K562 (cell line): ENCODE measurements around the gene DCUN1D4. TPM values are rescaled to one million over a fixed set of nuclear protein-coding genes. Genes with fewer than 3 reads are reported as not detected.

Source experiments
- ATAC-seq: fragments of 200-7000 bp; cut with Tn5 transposase; 3 replicates; pipeline ENCODE4 v1.9.1; 2020; ENCODE audit warnings: moderate library complexity
- BruUV-seq: library from RNA; stranded (reverse); fragments of 400-500 nt; replicated peaks from 2 replicates; lab custom pipeline; 2021; lab: Mats Ljungman, UMichigan
- CTCF ChIA-PET: fragments of 300-600 bp; formaldehyde crosslinking; extraction: SDS; loops from one replicate; lab custom pipeline; 2021; ENCODE audit warnings: low intra/inter-chr PET ratio; lab: Yijun Ruan, JAX
- POLR2A ChIA-PET: fragments of 300-600, 350-650 bp; sonication (Branson Sonifier 250); formaldehyde crosslinking; extraction: SDS; loops from one replicate; lab custom pipeline; 2021; ENCODE audit warnings: antibody characterized with exemption, inconsistent platforms; lab: Yijun Ruan, JAX
- DNase-seq, 4 experiments: peaks; one replicate each; pipeline versions ENCODE4 v3.0.0 to v3.0.0-alpha.2; 2011 to 2018; ENCODE audit warnings: low spot score in 3 of 4, mixed read lengths in 3 of 4; ENCODE audit errors: extremely low read depth in 1 of 4
- FAIRE-seq: peaks from 2 replicates; lab custom pipeline; 2011; peaks lifted over from hg19 to GRCh38; lab: Jason Lieb, UNC
- H2AFZ ChIP-seq: 2 replicates; pipeline ENCODE4 v1.6.0; 2011; ENCODE audit warnings: low read depth, low read length, control low read depth, inconsistent platforms
- H3K27ac ChIP-seq: fragments of 200-600 bp; 3 replicates; pipeline ENCODE4 v1.8.0; 2011; ENCODE audit warnings: low read depth, mild to moderate bottlenecking, control low read depth, inconsistent platforms, low read length, moderate library complexity, mixed read lengths; ENCODE audit errors: extremely low read depth
- H3K27me3 ChIP-seq, 2 experiments: fragments of 300-600 bp in 1 of 2; 2 replicates in 1 of 2; 3 replicates in 1 of 2; pipeline versions ENCODE4 v1.6.0 to v1.8.0; 2011; ENCODE audit warnings: inconsistent platforms in 2 of 2, low read length in 2 of 2, mild to moderate bottlenecking in 1 of 2, mixed read lengths in 1 of 2, moderate library complexity in 1 of 2; ENCODE audit not compliant: control insufficient read depth in 2 of 2, insufficient read depth in 2 of 2
- H3K36me3 ChIP-seq: fragments of 300-600 bp; 3 replicates; pipeline ENCODE4 v1.8.0; 2011; ENCODE audit warnings: mild to moderate bottlenecking, low read length, inconsistent platforms; ENCODE audit not compliant: control insufficient read depth, insufficient read depth
- H3K4me1 ChIP-seq, 2 experiments: fragments of 200-600 bp in 1 of 2; replicated peaks in 1 of 2; 2 replicates in 1 of 2; 3 replicates in 1 of 2; pipeline versions ENCODE4 v1.5.1 to v1.8.0; 2011; ENCODE audit warnings: inconsistent platforms in 2 of 2, low read length in 2 of 2, mild to moderate bottlenecking in 1 of 2, mixed read lengths in 1 of 2, moderate library complexity in 1 of 2; ENCODE audit not compliant: control insufficient read depth in 2 of 2, insufficient read depth in 2 of 2
- H3K4me2 ChIP-seq: 2 replicates; pipeline ENCODE4 v1.6.1; 2011; ENCODE audit warnings: low read length, control low read depth, inconsistent platforms, mixed read lengths; ENCODE audit not compliant: insufficient read depth
- H3K4me3 ChIP-seq: fragments of 200-600 bp; sonication (generic), shearing (Covaris generic); 2 replicates; pipeline ENCODE4 v1.5.1; 2016; ENCODE audit warnings: control low read depth, inconsistent platforms
- H3K79me2 ChIP-seq: fragments of 200-600 bp; 3 replicates; pipeline ENCODE4 v1.8.0; 2011; ENCODE audit warnings: low read length, inconsistent platforms; ENCODE audit not compliant: control insufficient read depth, insufficient read depth
- H3K9ac ChIP-seq, 2 experiments: 2 replicates each; pipeline versions ENCODE4 v1.6.0 to v1.6.1; 2011; ENCODE audit warnings: low read depth in 2 of 2, low read length in 2 of 2, control low read depth in 1 of 2, inconsistent platforms in 1 of 2, mild to moderate bottlenecking in 1 of 2, mixed read lengths in 1 of 2; ENCODE audit not compliant: insufficient read depth in 1 of 2
- H3K9me1 ChIP-seq: one replicate; pipeline ENCODE4 v1.6.0; 2011; ENCODE audit warnings: inconsistent platforms, mild to moderate bottlenecking, low read length, moderate library complexity; ENCODE audit not compliant: control insufficient read depth, insufficient read depth
- H3K9me3 ChIP-seq: replicated peaks from 2 replicates; pipeline ENCODE4 v1.5.1; 2011; ENCODE audit warnings: low read depth, low read length, inconsistent platforms; ENCODE audit not compliant: control insufficient read depth, insufficient read depth
- H4K20me1 ChIP-seq: replicated peaks from 2 replicates; pipeline ENCODE4 v1.6.1; 2011; ENCODE audit warnings: low read length, inconsistent platforms, mixed read lengths; ENCODE audit not compliant: control insufficient read depth, insufficient read depth
- ATF4 ChIP-seq: fragments of 450-650 bp; formaldehyde crosslinking; IDR thresholded peaks from 2 replicates; pipeline ENCODE4 v1.4.0; 2022; ENCODE audit warnings: mild to moderate bottlenecking, moderate library complexity
- COPS2 ChIP-seq: fragments of 450-650 bp; conservative IDR thresholded peaks from 2 replicates; pipeline ENCODE4 v1.6.1; 2016; ENCODE audit warnings: mild to moderate bottlenecking, moderate library complexity
- CREM ChIP-seq: IDR thresholded peaks from 2 replicates; pipeline ENCODE4 v1.6.1; 2014; ENCODE audit warnings: antibody characterized with exemption, low read depth
- FOXP1 ChIP-seq: sonication (generic); formaldehyde crosslinking; IDR thresholded peaks from 2 replicates; pipeline ENCODE4 v1.8.0; 2022; ENCODE audit warnings: mild to moderate bottlenecking, missing genetic modification reagents
- HDAC2 ChIP-seq: fragments of 450-650 bp; IDR thresholded peaks from 2 replicates; pipeline ENCODE4 v1.6.1; 2016; ENCODE audit warnings: mild to moderate bottlenecking
- HLTF ChIP-seq: fragments of 450-650 bp; IDR thresholded peaks from 2 replicates; pipeline ENCODE4 v1.6.1; 2016
- MCM3 ChIP-seq: fragments of 450-650 bp; IDR thresholded peaks from 2 replicates; pipeline ENCODE4 v1.6.1; 2016
- PCBP1 ChIP-seq: fragments of 200-400 bp; formaldehyde crosslinking; IDR thresholded peaks from 2 replicates; pipeline ENCODE4 v1.6.1; 2018; ENCODE audit warnings: mild to moderate bottlenecking, low read depth, low read length; ENCODE audit not compliant: poor library complexity, severe bottlenecking
- POLR2H ChIP-seq: IDR thresholded peaks from 2 replicates; pipeline ENCODE4 v1.6.1; 2016; ENCODE audit warnings: missing genetic modification characterization, low read depth, mild to moderate bottlenecking, control low read depth, missing compliant biosample characterization, moderate library complexity
- RBBP5 ChIP-seq: fragments of 200-600 bp; sonication (generic); IDR thresholded peaks from 2 replicates; pipeline ENCODE4 v1.6.1; 2012; ENCODE audit warnings: borderline replicate concordance, mild to moderate bottlenecking, low read length, control low read depth, inconsistent platforms; ENCODE audit not compliant: insufficient read depth, poor library complexity, severe bottlenecking
- SMARCB1 ChIP-seq: IDR thresholded peaks from 2 replicates; pipeline ENCODE4 v1.6.1; 2011; ENCODE audit warnings: improper control_type of control experiment, low read depth; ENCODE audit not compliant: insufficient read length
- TAF1 ChIP-seq: IDR thresholded peaks from 2 replicates; pipeline ENCODE4 v1.6.1; 2011; ENCODE audit warnings: mild to moderate bottlenecking, low read length, moderate library complexity; ENCODE audit not compliant: insufficient read depth, control insufficient read depth, severe bottlenecking; ENCODE audit errors: extremely low read depth
- TCF7 ChIP-seq: sonication (generic); IDR thresholded peaks from 2 replicates; pipeline ENCODE4 v1.6.1; 2016; ENCODE audit warnings: antibody characterized with exemption, borderline replicate concordance
- TFE3 ChIP-seq: fragments of 450-650 bp; formaldehyde crosslinking; IDR thresholded peaks from 2 replicates; pipeline ENCODE4 v1.4.0; 2020; ENCODE audit warnings: mild to moderate bottlenecking, mixed read lengths
- ZNF347 ChIP-seq: fragments of 450-650 bp; formaldehyde crosslinking; IDR thresholded peaks from 2 replicates; pipeline ENCODE4 v1.4.0; 2020; ENCODE audit warnings: low read depth, mild to moderate bottlenecking, moderate library complexity
- ZNF398 ChIP-seq: fragments of 250-450 bp; sonication (Bioruptor Pico); IDR thresholded peaks from 2 replicates; pipeline ENCODE4 v1.8.0; 2021; ENCODE audit warnings: moderate library complexity, mild to moderate bottlenecking, inconsistent platforms
- ZNF583 ChIP-seq: fragments of 250-450 bp; sonication (Bioruptor Pico); IDR thresholded peaks from 2 replicates; pipeline ENCODE4 v1.4.0; 2020
- WGBS: fragments of 100-300 bp; shearing (Covaris generic); methylation state at CpG from one replicate; pipeline ENCODE4 v1.1.6; 2016; ENCODE audit warnings: low coverage, mixed read lengths; ENCODE audit not compliant: insufficient coverage; ENCODE audit errors: missing lambda C conversion rate; 5-methylcytosine and 5-hydroxymethylcytosine counted together
- in situ Hi-C: fragments of 300-500 bp; cut with MboI; formaldehyde crosslinking; loops from 4 replicates; pipeline ENCODE4 v1.15.0; 2018; ENCODE audit warnings: inconsistent platforms, mixed read lengths
- intact Hi-C: fragments of 100-400 bp; cut with micrococcal nuclease; formaldehyde crosslinking; loops from 2 replicates; pipeline ENCODE4 v1.14.2; 2022
- polyA plus RNA-seq, 8 experiments: library from polyadenylated mRNA; depleted of rRNA in 4 of 8; stranded (reverse) in 5 of 8; unstranded in 3 of 8; fragments of >200 nt; fragmentation: Nextera tagmentation in 2 of 8; fragmentation: Illumina TruSeq in 1 of 8; extraction: Ambion mirVana in 2 of 8; extraction: Trizol in 1 of 8; gene quantifications; 2 replicates each; pipeline versions ENCODE4 v1.2.1 to v1.2.3, GENCODE V29; 2011 to 2014; ENCODE audit warnings: inconsistent platforms in 1 of 8, missing spikeins in 1 of 8
- total RNA-seq, 7 experiments: library from RNA; depleted of rRNA in 6 of 7; stranded (reverse); fragments of >200 nt in 6 of 7; fragmentation: Illumina TruSeq in 2 of 7; extraction: Trizol in 2 of 7; gene quantifications; 2 replicates each; pipeline versions ENCODE4 v1.2.1 to v1.2.3, GENCODE V29; 2011 to 2021; ENCODE audit warnings: low replicate concordance in 1 of 7

DCUN1D4 gene
- total and polyA plus RNA-seq, 9 of the 15 experiments (the other 6 are each of a cell fraction or from before 2014, with no cell fraction given) = 15.1 to 73.5 (median 23.0) TPM

- no peak for TF ChIP-seq CREM
- no peak for TF ChIP-seq PCBP1
- TF ChIP-seq TAF1 = no peak
These were observed 64.2 kb downstream of the DCUN1D4 start (continued) for GRCh38 chr4:51907006-51907669.

GRCh38 chr4:51909236-51909703, 66.3 kb downstream of the DCUN1D4 start:
- H3K4me1 ChIP-seq = peaks cover 7% of the 10 kb centered on the region in 2 experiments; a peak in 4 of 5 replicates
- CTCF ChIA-PET = no interaction called here

More at GRCh38 chr4:51909236-51909703, 66.3 kb downstream of the DCUN1D4 start:
- H3K36me3 ChIP-seq = peaks cover 86% of the 10 kb centered on the region
- TF ChIP-seq HLTF (no peak), ZNF583 (no peak), POLR2H (no peak), ZNF398 (CRISPR knock-in tag) (no peak), RBBP5 (no peak), TFE3 (no peak), FOXP1 (CRISPR knock-in tag) (no peak), ATF4 (CRISPR knock-in tag) (no peak), SMARCB1 (no peak), TCF7 (no peak), ZNF347 (no peak), COPS2 (no peak), HDAC2 (no peak), MCM3 (no peak)
- H3K4me2 ChIP-seq = no peak overlapping the region
- no peak for DNase-seq
- no TSS peak for BruUV-seq
- H4K20me1 ChIP-seq = 0 out of 2 replicates have a peak, but pooled peaks cover 2% of the 10 kb centered on the region
- H3K27me3 ChIP-seq = no peaks in the 10 kb centered on the region
- no peaks in the 10 kb centered on the region for H3K9me3 ChIP-seq
- POLR2A ChIA-PET = no interaction called here
- H3K79me2 ChIP-seq = no peaks in the 10 kb centered on the region
- ATAC-seq = no peak
- no peak overlapping the region for H2AFZ ChIP-seq
- H3K9me1 ChIP-seq = no peaks in the 10 kb centered on the region
- intact Hi-C loops = no loop called here
- in situ Hi-C loops = no loop called here
- H3K27ac ChIP-seq = no peak overlapping the region
- no peak for FAIRE-seq
- H3K9ac ChIP-seq = no peak overlapping the region
- 95% methylated on average over 7 of the region's 7 CpGs for WGBS
- no peak overlapping the region for H3K4me3 ChIP-seq
